ENCODE results near the gene IL6R.

Gene IL6R

GRCh38 chr1:154405747-154406571 is 816 bp downstream of the IL6R start:
- peak overlapping the region; percentile 72 for H3K4me3 ChIP-seq (ENCODE audit: low read depth, low read length)
- TF ChIP-seq POLR2A (IDR thresholded peaks at IDR 0.05; ENCODE audit: extremely low read depth, insufficient read length) (no peak), MAX (IDR thresholded peaks at IDR 0.05; ENCODE audit: low read depth, low read length) (peak; percentile 46), CTCF (IDR thresholded peaks at IDR 0.05; ENCODE audit: low read depth, low read length) (peak; percentile 33)
- DNase-seq (ENCODE audit: low read depth): peak; percentile 82

GRCh38 chr1:154406572-154406879 is 1.4 kb downstream of the IL6R start:
- no peak for DNase-seq (ENCODE audit: low read depth)
- peak overlapping the region; percentile 72 for H3K4me3 ChIP-seq (ENCODE audit: low read depth, low read length)
- no peak for TF ChIP-seq CTCF (IDR thresholded peaks at IDR 0.05; ENCODE audit: low read depth, low read length)
- TF ChIP-seq MAX (IDR thresholded peaks at IDR 0.05; ENCODE audit: low read depth, low read length): no peak
- TF ChIP-seq MYC (IDR thresholded peaks at IDR 0.05; ENCODE audit: low read depth, low read length): no peak
- no peak for TF ChIP-seq POLR2A (IDR thresholded peaks at IDR 0.05; ENCODE audit: extremely low read depth, insufficient read length)

- DNase-seq (ENCODE audit: low read depth): no peak
- peak overlapping the region; percentile 72 for H3K4me3 ChIP-seq (ENCODE audit: low read depth, low read length)
- TF ChIP-seq MYC (IDR thresholded peaks at IDR 0.05; ENCODE audit: low read depth, low read length) (no peak), CTCF (IDR thresholded peaks at IDR 0.05; ENCODE audit: low read depth, low read length) (no peak), POLR2A (IDR thresholded peaks at IDR 0.05; ENCODE audit: extremely low read depth, insufficient read length) (no peak)
Measured at GRCh38 chr1:154406886-154407197, 1.7 kb downstream of the IL6R start.

GRCh38 chr1:154407198-154408091 is 2.3 kb downstream of the IL6R start:
- TF ChIP-seq MYC (IDR thresholded peaks at IDR 0.05; ENCODE audit: low read depth, low read length): no peak
- TF ChIP-seq MAX (IDR thresholded peaks at IDR 0.05; ENCODE audit: low read depth, low read length): no peak
- peak overlapping the region; percentile 72 for H3K4me3 ChIP-seq (ENCODE audit: low read depth, low read length)
- DNase-seq (ENCODE audit: low read depth): peak; percentile 88

GRCh38 chr1:154408174-154408777 is 3.1 kb downstream of the IL6R start:
- no peak for DNase-seq (ENCODE audit: low read depth)
- H3K4me3 ChIP-seq (ENCODE audit: low read depth, low read length): peak overlapping the region; percentile 72

More at GRCh38 chr1:154408174-154408777, 3.1 kb downstream of the IL6R start:
- no peak for TF ChIP-seq MAX (IDR thresholded peaks at IDR 0.05; ENCODE audit: low read depth, low read length)
- TF ChIP-seq CTCF (IDR thresholded peaks at IDR 0.05; ENCODE audit: low read depth, low read length): no peak
- TF ChIP-seq MYC (IDR thresholded peaks at IDR 0.05; ENCODE audit: low read depth, low read length): no peak

All from NB4 (cell line).